ENCODE data around the gene OR52H1.

Gene OR52H1

GRCh38 chr11:5534046-5534445 lies 14.3 kb downstream of the OR52H1 start:
- TF ChIP-seq CTCF (IDR thresholded peaks at IDR 0.05; ENCODE audit: low read depth, low read length): no peak
- DNase-seq (ENCODE audit: extremely low read depth, low read depth): no peak

GRCh38 chr11:5531053-5531831 lies 17.1 kb downstream of the OR52H1 start:
- no peak for DNase-seq (ENCODE audit: extremely low read depth, low read depth)

GRCh38 chr11:5528495-5528894 lies 19.8 kb downstream of the OR52H1 start:
- no peak for TF ChIP-seq CTCF (IDR thresholded peaks at IDR 0.05; ENCODE audit: low read depth, low read length)
- DNase-seq (ENCODE audit: extremely low read depth, low read depth): no peak

More at GRCh38 chr11:5531053-5531831, 17.1 kb downstream of the OR52H1 start:
- no peak for TF ChIP-seq CTCF (IDR thresholded peaks at IDR 0.05; ENCODE audit: low read depth, low read length)

GRCh38 chr11:5527716-5528115 lies 20.6 kb downstream of the OR52H1 start:
- DNase-seq (ENCODE audit: extremely low read depth, low read depth): no peak
- TF ChIP-seq CTCF (IDR thresholded peaks at IDR 0.05; ENCODE audit: low read depth, low read length): no peak

- TF ChIP-seq CTCF (IDR thresholded peaks at IDR 0.05; ENCODE audit: low read depth, low read length): no peak
- DNase-seq (ENCODE audit: extremely low read depth, low read depth): no peak
Observed at GRCh38 chr11:5524756-5525155, 23.6 kb downstream of the OR52H1 start.

GRCh38 chr11:5522308-5522707 lies 26.0 kb downstream of the OR52H1 start:
- no peak for TF ChIP-seq CTCF (IDR thresholded peaks at IDR 0.05; ENCODE audit: low read depth, low read length)
- no peak for DNase-seq (ENCODE audit: extremely low read depth, low read depth)

- no peak for DNase-seq (ENCODE audit: extremely low read depth, low read depth)
- TF ChIP-seq CTCF (IDR thresholded peaks at IDR 0.05; ENCODE audit: low read depth, low read length): no peak
Observed at GRCh38 chr11:5521540-5521939, 26.8 kb downstream of the OR52H1 start.

Data from AG09319 (cell line).